PC-9 (cell line): ENCODE results near the gene ZNF792. TPM values are rescaled to one million over a fixed set of nuclear protein-coding genes. Genes with fewer than 3 reads are reported as not detected.
"Not testable (repeated sequence)": the region's sequence is repeated elsewhere in the genome, so short reads cannot be mapped to it uniquely, and the experiment has no call there.

ENCODE experiments used
- BruUV-seq: library from RNA; stranded (reverse); fragments of 400-500 nt; replicated peaks from 2 replicates; lab custom pipeline; 2021; lab: Mats Ljungman, UMichigan
- CTCF ChIA-PET: fragments of 300-600 bp; sonication (Branson Sonifier 250); formaldehyde crosslinking; loops from one replicate; lab custom pipeline; 2022; ENCODE audit warnings: antibody characterized with exemption; lab: Charles Lee
- POLR2A ChIA-PET: fragments of 300-600 bp; sonication (Branson Sonifier 250); formaldehyde crosslinking; loops from one replicate; lab custom pipeline; 2022; ENCODE audit warnings: antibody characterized with exemption; ENCODE audit not compliant: unreplicated experiment; lab: Charles Lee
- DNase-seq, 2 experiments: peaks; one replicate each; pipeline versions ENCODE4 v3.0.0 to v3.0.0-alpha.2; 2015 to 2022; ENCODE audit warnings: mixed read lengths in 1 of 2
- H2AFZ ChIP-seq: fragments of 200-600 bp; sonication (generic); 2 replicates; pipeline ENCODE4 v1.8.1; 2017; ENCODE audit warnings: antibody characterized with exemption
- H3F3A ChIP-seq: fragments of 200-600 bp; sonication (generic); 2 replicates; pipeline ENCODE4 v1.8.1; 2017; ENCODE audit warnings: antibody characterized with exemption, mild to moderate bottlenecking, low read depth; ENCODE audit not compliant: insufficient read depth
- H3K27ac ChIP-seq: fragments of 200-600 bp; sonication (generic); 2 replicates; pipeline ENCODE4 v1.6.1; 2016; ENCODE audit warnings: mixed run types
- H3K27me3 ChIP-seq: fragments of 200-600 bp; sonication (generic); 2 replicates; pipeline ENCODE4 v1.6.1; 2016; ENCODE audit warnings: low read depth, mixed run types; ENCODE audit not compliant: insufficient read depth
- H3K36me3 ChIP-seq: fragments of 200-600 bp; sonication (generic); 2 replicates; pipeline ENCODE4 v1.6.1; 2016; ENCODE audit warnings: low read depth, mixed run types
- H3K4me1 ChIP-seq: fragments of 200-600 bp; sonication (generic); replicated peaks from 2 replicates; pipeline ENCODE4 v1.6.1; 2016; ENCODE audit warnings: mixed run types; ENCODE audit not compliant: insufficient read depth
- H3K4me2 ChIP-seq: fragments of 200-600 bp; sonication (generic); 2 replicates; pipeline ENCODE4 v1.6.1; 2017; ENCODE audit warnings: mixed run types
- H3K4me3 ChIP-seq: fragments of 200-600 bp; sonication (generic); 2 replicates; pipeline ENCODE4 v1.6.1; 2016; ENCODE audit warnings: mixed run types
- H3K79me2 ChIP-seq: fragments of 200-600 bp; sonication (generic); 2 replicates; pipeline ENCODE4 v1.6.1; 2017; ENCODE audit warnings: low read depth, mixed run types
- H3K9me2 ChIP-seq: fragments of 200-600 bp; sonication (generic); 2 replicates; pipeline ENCODE4 v1.8.1; 2017; ENCODE audit warnings: mild to moderate bottlenecking; ENCODE audit not compliant: insufficient read depth
- H3K9me3 ChIP-seq: fragments of 200-600 bp; sonication (generic); 2 replicates; pipeline ENCODE4 v1.8.1; 2016; ENCODE audit warnings: low read depth; ENCODE audit not compliant: insufficient read depth
- H4K20me1 ChIP-seq: fragments of 200-600 bp; sonication (generic); 2 replicates; pipeline ENCODE4 v1.8.1; 2017; ENCODE audit not compliant: insufficient read depth
- CTCF ChIP-seq: fragments of 200-600 bp; sonication (generic); conservative IDR thresholded peaks from 2 replicates; pipeline ENCODE4 v1.6.1; 2017; ENCODE audit warnings: mixed run types, antibody characterized with exemption, mild to moderate bottlenecking, moderate library complexity
- EZH2 ChIP-seq: fragments of 200-600 bp; sonication (generic); IDR thresholded peaks from 2 replicates; pipeline ENCODE4 v1.8.0; 2017; ENCODE audit warnings: antibody characterized with exemption, low read depth
- intact Hi-C: fragments of 100-400 bp; cut with micrococcal nuclease; formaldehyde crosslinking; loops from one replicate; pipeline ENCODE4 v1.10.0; 2022; ENCODE audit not compliant: unreplicated experiment
- total RNA-seq: library from RNA; stranded (reverse); gene quantifications from 2 replicates; pipeline ENCODE4 v1.2.3, GENCODE V29; 2021

The ZNF792 gene
- total RNA-seq, 1 experiment from 2014 or later: 3.5 TPM

GRCh38 chr19:34926361-34926684, 37.7 kb downstream of the ZNF792 start:
- H3K27ac ChIP-seq: no peak overlapping the region
- DNase-seq: no peak
- H3K9me2 ChIP-seq: no peaks in the 10 kb centered on the region
- intact Hi-C loops: no loop called here
- no peaks in the 10 kb centered on the region for H4K20me1 ChIP-seq
- peak overlapping the region; percentile 72; the same call in 1 of the 2 replicates for H2AFZ ChIP-seq
- peak overlapping the region; percentile 56; the same call in 1 of the 2 replicates for H3K4me3 ChIP-seq
- no peaks in the 10 kb centered on the region; the same call in 1 of the 2 replicates for H3K4me1 ChIP-seq
- CTCF ChIA-PET: interaction anchor here (0.6 kb wide), 1 partner anchor 782 kb away, joined by 6 read pairs; no protein-coding TSS in a partner anchor
- TF ChIP-seq CTCF: no peak
- no peaks in the 10 kb centered on the region for H3K36me3 ChIP-seq
- 0 out of 2 replicates have a peak, but pooled peaks cover 3% of the 10 kb centered on the region for H3F3A ChIP-seq
- H3K27me3 ChIP-seq: peaks cover 38% of the 10 kb centered on the region
- H3K79me2 ChIP-seq: no peaks in the 10 kb centered on the region
- H3K9me3 ChIP-seq: no peaks in the 10 kb centered on the region; the same call in 1 of the 2 replicates
- POLR2A ChIA-PET: interaction anchor here (0.6 kb wide), 1 partner anchor 242 kb away, joined by 3 read pairs; no protein-coding TSS in a partner anchor
- peak overlapping the region; percentile 65 for H3K4me2 ChIP-seq
- no TSS peak for BruUV-seq

- H3K79me2 ChIP-seq: no peaks in the 10 kb centered on the region
- no peak overlapping the region for H2AFZ ChIP-seq
- H4K20me1 ChIP-seq: no peaks in the 10 kb centered on the region
- no peaks in the 10 kb centered on the region for H3K9me2 ChIP-seq
- no peaks in the 10 kb centered on the region; the same call in 1 of the 2 replicates for H3K9me3 ChIP-seq
- TF ChIP-seq EZH2 (no peak), CTCF (no peak)
- ChIA-PET CTCF (interaction anchor here (0.5 kb wide), 1 partner anchor 217 kb away, joined by 10 read pairs; no protein-coding TSS in a partner anchor), POLR2A (no interaction called here)
- H3K27ac ChIP-seq: no peak overlapping the region
- no peak for DNase-seq
- no peaks in the 10 kb centered on the region for H3K36me3 ChIP-seq
- 0 out of 2 replicates have a peak, but pooled peaks cover 3% of the 10 kb centered on the region for H3F3A ChIP-seq
- peaks cover 38% of the 10 kb centered on the region for H3K27me3 ChIP-seq
- intact Hi-C loops: no loop called here
- H3K4me3 ChIP-seq: no peak overlapping the region
- BruUV-seq: no TSS peak
- no peaks in the 10 kb centered on the region; the same call in 1 of the 2 replicates for H3K4me1 ChIP-seq
- H3K4me2 ChIP-seq: no peak overlapping the region
Measured at GRCh38 chr19:34925278-34925855, 38.7 kb downstream of the ZNF792 start.

- BruUV-seq, intact Hi-C loops, DNase-seq: not testable (repeated sequence)
Measured at GRCh38 chr19:34920090-34920786, 43.8 kb downstream of the ZNF792 start.

More at GRCh38 chr19:34920090-34920786, 43.8 kb downstream of the ZNF792 start:
- H4K20me1 ChIP-seq, H3K79me2 ChIP-seq, H3K9me2 ChIP-seq, H3K4me3 ChIP-seq, H3K4me2 ChIP-seq, H2AFZ ChIP-seq, H3K27ac ChIP-seq, POLR2A ChIA-PET, H3K9me3 ChIP-seq, H3F3A ChIP-seq, H3K4me1 ChIP-seq, H3K36me3 ChIP-seq: not testable (repeated sequence)
- CTCF ChIA-PET: interaction anchor here (0.5 kb wide), 1 partner anchor 221 kb away, joined by 3 read pairs; no protein-coding TSS in a partner anchor
- peaks cover 19% of the 10 kb centered on the region; the same call in 1 of the 2 replicates for H3K27me3 ChIP-seq
